H1 (cell line): ENCODE data around the gene RABEP1. TPM values are rescaled to one million over a fixed set of nuclear protein-coding genes. Genes with fewer than 3 reads are reported as not detected.

ENCODE experiments used
- CTCF ChIA-PET: fragments of 300-600 bp; sonication (Branson Sonifier 250); formaldehyde crosslinking; loops from one replicate; lab custom pipeline; 2021; ENCODE audit not compliant: partially characterized antibody; lab: Charles Lee
- POLR2A ChIA-PET: fragments of 300-600 bp; sonication (Branson Sonifier 250); formaldehyde crosslinking; loops from one replicate; lab custom pipeline; 2021; ENCODE audit warnings: inconsistent platforms; ENCODE audit not compliant: partially characterized antibody; lab: Charles Lee
- DNase-seq, 2 experiments: peaks; one replicate each; pipeline versions ENCODE4 v3.0.0 to v3.0.0-alpha.2; 2010 to 2022; ENCODE audit warnings: low spot score in 2 of 2, low read depth in 1 of 2, mixed read lengths in 1 of 2
- FAIRE-seq: peaks from 2 replicates; lab custom pipeline; 2011; peaks lifted over from hg19 to GRCh38; lab: Jason Lieb, UNC
- H2AFZ ChIP-seq: 2 replicates; pipeline ENCODE4 v1.8.1; 2012; ENCODE audit warnings: low read length, inconsistent platforms
- H2AK5ac ChIP-seq: 2 replicates; pipeline ENCODE4 v1.6.1; 2013; ENCODE audit warnings: low read depth, low read length
- H2BK120ac ChIP-seq: replicated peaks from 2 replicates; pipeline ENCODE3; 2013; ENCODE audit warnings: low read depth, low read length, inconsistent platforms
- H2BK12ac ChIP-seq: 2 replicates; pipeline ENCODE4 v1.6.1; 2013; ENCODE audit warnings: low read depth, low read length
- H2BK15ac ChIP-seq: 2 replicates; pipeline ENCODE4 v1.6.1; 2013; ENCODE audit warnings: low read length
- H2BK20ac ChIP-seq: 2 replicates; pipeline ENCODE4 v1.6.1; 2013; ENCODE audit warnings: low read length
- H2BK5ac ChIP-seq: 2 replicates; pipeline ENCODE4 v1.6.1; 2013; ENCODE audit warnings: low read depth, low read length
- H3K14ac ChIP-seq: 2 replicates; pipeline ENCODE4 v1.6.1; 2013; ENCODE audit warnings: inconsistent platforms; ENCODE audit not compliant: insufficient read length
- H3K18ac ChIP-seq: 2 replicates; pipeline ENCODE4 v1.6.1; 2013; ENCODE audit warnings: low read length; ENCODE audit errors: extremely low read depth
- H3K23ac ChIP-seq: 2 replicates; pipeline ENCODE4 v1.6.1; 2013; ENCODE audit warnings: inconsistent platforms; ENCODE audit not compliant: insufficient read length
- H3K23me2 ChIP-seq: 2 replicates; pipeline ENCODE4 v1.6.1; 2013; ENCODE audit warnings: low read depth, low read length
- H3K27ac ChIP-seq: 2 replicates; pipeline ENCODE4 v1.6.1; 2011; ENCODE audit warnings: low read depth, low read length, inconsistent platforms
- H3K27me3 ChIP-seq, 4 experiments: replicated peaks in 1 of 4; 1 replicate in 1 of 4; 2 replicates in 3 of 4; pipeline versions ENCODE4 v1.6.1 to v1.8.1; 2011 to 2013; ENCODE audit warnings: low read length in 3 of 4, mild to moderate bottlenecking in 3 of 4, inconsistent platforms in 2 of 4, mixed read lengths in 2 of 4, moderate library complexity in 1 of 4; ENCODE audit not compliant: control insufficient read depth in 3 of 4, insufficient read depth in 3 of 4; ENCODE audit errors: extremely low read depth in 1 of 4
- H3K36me3 ChIP-seq, 4 experiments: 2 replicates each; pipeline versions ENCODE4 v1.6.1 to v1.8.1; 2011 to 2013; ENCODE audit warnings: mild to moderate bottlenecking in 4 of 4, low read length in 3 of 4, moderate library complexity in 2 of 4, control low read depth in 1 of 4, inconsistent platforms in 1 of 4; ENCODE audit not compliant: insufficient read depth in 4 of 4, control insufficient read depth in 2 of 4
- H3K4ac ChIP-seq: replicated peaks from 2 replicates; pipeline ENCODE3; 2013; ENCODE audit warnings: low read length, low read depth, mixed read lengths, inconsistent platforms; ENCODE audit not compliant: insufficient read length
- H3K4me1 ChIP-seq, 4 experiments: replicated peaks in 1 of 4; 1 replicate in 1 of 4; 2 replicates in 3 of 4; pipeline versions ENCODE4 v1.6.1 to v1.8.1; 2011 to 2013; ENCODE audit warnings: low read length in 3 of 4, inconsistent platforms in 2 of 4, mixed read lengths in 1 of 4; ENCODE audit not compliant: insufficient read depth in 4 of 4, control insufficient read depth in 3 of 4
- H3K4me2 ChIP-seq, 2 experiments: 2 replicates each; pipeline versions ENCODE4 v1.6.1 to v1.8.1; 2011 to 2013; ENCODE audit warnings: low read depth in 2 of 2, low read length in 2 of 2, control low read depth in 1 of 2, inconsistent platforms in 1 of 2, mild to moderate bottlenecking in 1 of 2; ENCODE audit not compliant: insufficient read depth in 1 of 2
- H3K4me3 ChIP-seq, 4 experiments: fragments of 200-600, 300-600 bp in 1 of 4; sonication (generic), shearing (Covaris generic), sonication (Bioruptor Twin) in 1 of 4; 2 replicates each; pipeline versions ENCODE4 v1.5.1 to v1.8.1; 2011 to 2016; ENCODE audit warnings: low read length in 4 of 4, low read depth in 3 of 4, control low read depth in 2 of 4, inconsistent platforms in 2 of 4, mild to moderate bottlenecking in 2 of 4, mixed read lengths in 1 of 4, moderate library complexity in 1 of 4; ENCODE audit not compliant: insufficient read depth in 2 of 4; ENCODE audit errors: extremely low read depth in 1 of 4
- H3K56ac ChIP-seq: replicated peaks from 2 replicates; pipeline ENCODE3; 2013; ENCODE audit warnings: low read depth, mild to moderate bottlenecking, mixed read lengths, low read length, inconsistent platforms; ENCODE audit not compliant: insufficient read length
- H3K79me1 ChIP-seq: 2 replicates; pipeline ENCODE4 v1.6.1; 2013; ENCODE audit warnings: low read depth, low read length, control low read depth
- H3K79me2 ChIP-seq, 2 experiments: 2 replicates each; pipeline versions ENCODE4 v1.6.1 to v1.8.1; 2012 to 2013; ENCODE audit warnings: low read length in 2 of 2, mild to moderate bottlenecking in 2 of 2, inconsistent platforms in 1 of 2; ENCODE audit not compliant: insufficient read depth in 2 of 2, control insufficient read depth in 1 of 2
- H3K9ac ChIP-seq, 4 experiments: replicated peaks in 1 of 4; 1 replicate in 1 of 4; 2 replicates in 3 of 4; pipeline versions ENCODE4 v1.6.1 to v1.8.1; 2011 to 2013; ENCODE audit warnings: low read depth in 3 of 4, low read length in 3 of 4, control low read depth in 2 of 4, mild to moderate bottlenecking in 2 of 4, moderate library complexity in 2 of 4, inconsistent platforms in 1 of 4; ENCODE audit errors: extremely low read depth in 1 of 4
- H3K9me3 ChIP-seq, 2 experiments: 2 replicates each; pipeline versions ENCODE4 v1.6.1 to v1.8.1; 2012 to 2013; ENCODE audit warnings: mild to moderate bottlenecking in 2 of 2, moderate library complexity in 2 of 2, control low read depth in 1 of 2, inconsistent platforms in 1 of 2, low read depth in 1 of 2, low read length in 1 of 2, mixed read lengths in 1 of 2; ENCODE audit not compliant: insufficient read depth in 2 of 2
- H4K20me1 ChIP-seq, 2 experiments: replicated peaks in 1 of 2; 2 replicates each; pipeline versions ENCODE3 to v1.8.1; 2011 to 2013; ENCODE audit warnings: inconsistent platforms in 2 of 2, low read length in 2 of 2, mild to moderate bottlenecking in 1 of 2; ENCODE audit not compliant: insufficient read depth in 2 of 2, control insufficient read depth in 1 of 2
- H4K5ac ChIP-seq: 2 replicates; pipeline ENCODE4 v1.6.1; 2013; ENCODE audit warnings: low read length, low read depth, mixed read lengths, inconsistent platforms; ENCODE audit not compliant: insufficient read length
- H4K8ac ChIP-seq: 2 replicates; pipeline ENCODE4 v1.8.0; 2013; ENCODE audit warnings: mild to moderate bottlenecking, moderate library complexity, low read length, inconsistent platforms; ENCODE audit not compliant: insufficient read depth; ENCODE audit errors: extremely low read depth
- H4K91ac ChIP-seq: replicated peaks from 2 replicates; pipeline ENCODE3; 2013; ENCODE audit warnings: low read length, mixed read lengths, inconsistent platforms; ENCODE audit not compliant: insufficient read length
- CHD2 ChIP-seq: IDR thresholded peaks from 2 replicates; pipeline ENCODE4 v1.6.1; 2012; ENCODE audit warnings: low read length, improper control_type of control experiment
- CTCF ChIP-seq, 3 experiments: IDR thresholded peaks; 1 replicate in 2 of 3; 2 replicates in 1 of 3; pipeline versions ENCODE4 v1.5.1 to v1.6.1; 2011; ENCODE audit warnings: low read length in 3 of 3, mild to moderate bottlenecking in 3 of 3, inconsistent platforms in 2 of 3, low read depth in 1 of 3, moderate library complexity in 1 of 3; ENCODE audit not compliant: insufficient read depth in 1 of 3; ENCODE audit errors: control extremely low read depth in 1 of 3
- GTF2F1 ChIP-seq: IDR thresholded peaks from 2 replicates; pipeline ENCODE4 v1.6.1; 2012; ENCODE audit warnings: low read depth, low read length, improper control_type of control experiment, borderline replicate concordance
- HDAC6 ChIP-seq: IDR thresholded peaks from one replicate; pipeline ENCODE4 v1.7.1; 2012; ENCODE audit warnings: low read depth, mild to moderate bottlenecking, inconsistent platforms, low read length, moderate library complexity
- JUN ChIP-seq: IDR thresholded peaks from 2 replicates; pipeline ENCODE4 v1.6.1; 2011; ENCODE audit warnings: low read depth, mild to moderate bottlenecking, improper control_type of control experiment, low read length
- JUND ChIP-seq: IDR thresholded peaks from 2 replicates; pipeline ENCODE4 v1.6.1; 2011; ENCODE audit warnings: mild to moderate bottlenecking, improper control_type of control experiment, low read length
- SRF ChIP-seq: IDR thresholded peaks from 2 replicates; pipeline ENCODE4 v1.6.1; 2011; ENCODE audit warnings: mild to moderate bottlenecking, low read depth, low read length, moderate library complexity
- TBP ChIP-seq: IDR thresholded peaks from 2 replicates; pipeline ENCODE4 v1.6.1; 2011; ENCODE audit warnings: low read depth, low read length, improper control_type of control experiment
- WGBS, 2 experiments: shearing (Covaris generic) in 1 of 2; methylation state at CpG; one replicate each; pipeline versions ENCODE4 v1.1.6 to v1.1.7; 2013 to 2015; ENCODE audit warnings: low lambda C conversion rate in 2 of 2, mixed read lengths in 2 of 2, inconsistent platforms in 1 of 2, low coverage in 1 of 2, missing lambda C conversion rate in 1 of 2; ENCODE audit not compliant: insufficient replicate concordance in 2 of 2, insufficient coverage in 1 of 2, insufficient read length in 1 of 2; ENCODE audit errors: extremely low coverage in 1 of 2, missing lambda C conversion rate in 1 of 2; 5-methylcytosine and 5-hydroxymethylcytosine counted together
- polyA plus RNA-seq, 7 experiments: library from polyadenylated mRNA; depleted of rRNA in 3 of 7; stranded (reverse) in 5 of 7; unstranded in 2 of 7; fragments of >200 nt in 5 of 7; fragments of 200-250 nt in 2 of 7; gene quantifications; 1 replicate in 5 of 7; 2 replicates in 1 of 7; 4 replicates in 1 of 7; pipeline versions ENCODE4 v1.2.1 to v1.2.3, GENCODE V29; 2011 to 2013; ENCODE audit warnings: missing spikeins in 2 of 7, mixed read lengths in 2 of 7
- total RNA-seq: library from RNA; stranded (reverse); fragmentation: NEBNext Ultra II Directional; extraction: Animal tissue kit (Norgen Biotek cat#: 25700); gene quantifications from 2 replicates; pipeline ENCODE4 v1.2.1, GENCODE V29; 2021
- TF ChIP-seq, protein P1 (sequence below): IDR thresholded peaks from 2 replicates; pipeline ENCODE4 v1.6.1; 2012; ENCODE audit warnings: low read length, inconsistent platforms

Gene RABEP1
- total and polyA plus RNA-seq, 2 of the 8 experiments (the other 6 are each of a cell fraction or from before 2014, with no cell fraction given): 8.5 to 52.3 TPM

GRCh38 chr17:5248821-5249479 is 33.1 kb upstream of the RABEP1 start:
- Histone ChIP-seq H2AK5ac (no peak overlapping the region), H3K4me3 (no peak overlapping the region), H4K91ac (no peak overlapping the region), H3K9me3 (no peaks in the 10 kb centered on the region), H3K36me3 (no peaks in the 10 kb centered on the region), H2BK120ac (no peak overlapping the region), H3K4ac (no peak overlapping the region), H2BK15ac (0 out of 2 replicates have a peak overlapping the region, but pooled peaks have one; percentile 3), H2AFZ (0 out of 2 replicates have a peak overlapping the region, but pooled peaks have one; percentile 0), H2BK5ac (no peak overlapping the region), H3K9ac (no peak overlapping the region), H3K27ac (no peak overlapping the region), H2BK12ac (no peak overlapping the region), H4K8ac (no peak overlapping the region), H3K27me3 (no peaks in the 10 kb centered on the region), H3K23me2 (no peaks in the 10 kb centered on the region), H3K56ac (no peak overlapping the region), H3K4me1 (no peaks in the 10 kb centered on the region; a peak in 1 of 7 replicates), H3K79me2 (no peaks in the 10 kb centered on the region), H3K14ac (no peak overlapping the region), H3K79me1 (no peaks in the 10 kb centered on the region), H4K5ac (no peak overlapping the region), H3K4me2 (no peak overlapping the region), H4K20me1 (no peaks in the 10 kb centered on the region), H3K23ac (no peak overlapping the region), H3K18ac (no peak overlapping the region), H2BK20ac (no peak overlapping the region)
- WGBS, 2 experiments: 81% methylated on average over 19 of the region's 22 CpGs; no CpG with 5 or more reads in 1 of the 2 experiments
- CTCF ChIA-PET: interaction anchor here (0.7 to 4.2 kb wide), 6 partner anchors 10 to 1330 kb away, joined by 3 to 33 read pairs (median 4); no protein-coding TSS in a partner anchor
- POLR2A ChIA-PET: no interaction called here
- FAIRE-seq (no peak), DNase-seq (no peak)
- TF ChIP-seq, protein P1, sequence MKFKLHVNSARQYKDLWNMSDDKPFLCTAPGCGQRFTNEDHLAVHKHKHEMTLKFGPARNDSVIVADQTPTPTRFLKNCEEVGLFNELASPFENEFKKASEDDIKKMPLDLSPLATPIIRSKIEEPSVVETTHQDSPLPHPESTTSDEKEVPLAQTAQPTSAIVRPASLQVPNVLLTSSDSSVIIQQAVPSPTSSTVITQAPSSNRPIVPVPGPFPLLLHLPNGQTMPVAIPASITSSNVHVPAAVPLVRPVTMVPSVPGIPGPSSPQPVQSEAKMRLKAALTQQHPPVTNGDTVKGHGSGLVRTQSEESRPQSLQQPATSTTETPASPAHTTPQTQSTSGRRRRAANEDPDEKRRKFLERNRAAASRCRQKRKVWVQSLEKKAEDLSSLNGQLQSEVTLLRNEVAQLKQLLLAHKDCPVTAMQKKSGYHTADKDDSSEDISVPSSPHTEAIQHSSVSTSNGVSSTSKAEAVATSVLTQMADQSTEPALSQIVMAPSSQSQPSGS: no peak
- no peak for TF ChIP-seq CHD2
- no peak for TF ChIP-seq CTCF (IDR thresholded peaks at IDR 0.05; ENCODE audit: control extremely low read depth in 1 of 3, insufficient read depth in 1 of 3, low read depth in 1 of 3, low read length in 3 of 3)
- TF ChIP-seq GTF2F1: no peak
- no peak for TF ChIP-seq JUND
- TF ChIP-seq TBP: no peak
- no peak for TF ChIP-seq HDAC6
- TF ChIP-seq SRF: no peak
- TF ChIP-seq JUN: no peak
